HG03097 (cell line): ENCODE data around the gene NCOA4.
"Not testable (repeated sequence)": the region's sequence is repeated elsewhere in the genome, so short reads cannot be mapped to it uniquely, and the experiment has no call there.

ENCODE experiments used
- ATAC-seq: cut with Tn5 transposase; IDR thresholded peaks from one replicate; pipeline ENCODE4 v1.9.1; 2021; ENCODE audit not compliant: unreplicated experiment, low FRiP score

The NCOA4 gene

DNA sequence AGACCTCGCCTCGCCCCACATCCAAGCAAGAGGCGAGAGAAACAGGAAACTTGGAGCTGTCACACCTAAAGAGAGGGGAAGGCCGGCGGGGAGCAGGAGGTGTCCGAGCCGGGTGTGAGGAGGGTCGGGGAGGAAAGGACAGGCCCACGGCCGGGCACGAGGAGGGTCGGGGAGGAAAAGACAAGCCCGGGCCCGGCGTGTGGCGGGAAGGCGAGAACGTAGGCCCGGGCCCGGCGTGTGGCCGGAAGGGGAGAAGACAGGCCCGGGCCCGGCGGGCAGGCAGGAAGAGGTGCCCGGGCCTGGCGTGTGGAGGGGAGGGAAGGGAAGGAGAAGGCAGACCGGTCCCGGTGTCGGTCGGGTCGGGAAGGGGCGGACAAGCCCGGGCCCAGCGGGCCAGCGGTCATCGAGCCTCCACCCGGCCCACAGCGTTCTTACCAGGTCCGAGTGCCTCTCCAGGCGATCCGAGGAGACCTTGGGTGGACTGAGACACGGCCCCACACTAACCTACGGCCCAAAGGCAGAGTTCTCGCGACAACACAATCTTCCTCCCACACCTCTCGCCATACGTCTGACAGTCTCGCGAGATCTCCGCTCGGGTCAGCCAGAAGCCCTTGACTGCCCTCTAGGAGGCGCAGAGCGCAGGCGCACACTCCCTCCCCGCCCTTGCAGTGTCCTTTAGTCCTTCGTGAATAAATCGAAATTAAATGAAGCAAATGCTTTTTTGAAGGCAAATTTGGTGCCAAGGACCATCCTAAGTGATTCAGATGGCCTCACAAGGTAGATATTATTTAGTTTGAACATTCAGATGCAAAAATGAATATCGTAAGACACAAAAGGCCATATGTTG is at the start of gene NCOA4:
TSS of gene NCOA4 (minus strand) at position 533 of the 847 bp plus-strand sequence. CDS start 13,943 bp downstream, outside the sequence.
- ATAC-seq: peak; percentile 90

GRCh38 chr10:46079831-46080585 is 49.6 kb upstream of the NCOA4 start:
- no peak for ATAC-seq

GRCh38 chr10:46077731-46078413 is 47.4 kb upstream of the NCOA4 start:
- no peak for ATAC-seq

DNA sequence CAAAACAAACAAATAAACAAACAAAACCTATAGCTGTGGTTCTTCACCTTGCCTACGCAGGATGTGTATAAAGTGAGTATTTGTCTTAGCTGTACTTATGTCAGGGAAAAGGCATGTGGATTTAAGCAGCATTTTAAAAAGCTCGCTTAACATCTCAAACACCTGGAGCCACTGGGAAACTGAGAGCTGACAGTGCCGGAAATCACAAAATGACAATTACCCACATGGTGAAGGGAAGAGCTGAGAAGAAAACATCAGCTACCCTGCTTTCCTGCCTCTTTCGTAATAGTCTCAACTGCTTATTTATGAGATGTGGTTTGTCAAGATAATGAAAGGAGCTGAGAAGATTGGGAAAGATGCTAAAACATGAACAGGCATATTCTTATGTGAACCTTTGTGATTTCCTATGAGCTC is 46.7 kb upstream of the NCOA4 start:
- no peak for ATAC-seq

DNA sequence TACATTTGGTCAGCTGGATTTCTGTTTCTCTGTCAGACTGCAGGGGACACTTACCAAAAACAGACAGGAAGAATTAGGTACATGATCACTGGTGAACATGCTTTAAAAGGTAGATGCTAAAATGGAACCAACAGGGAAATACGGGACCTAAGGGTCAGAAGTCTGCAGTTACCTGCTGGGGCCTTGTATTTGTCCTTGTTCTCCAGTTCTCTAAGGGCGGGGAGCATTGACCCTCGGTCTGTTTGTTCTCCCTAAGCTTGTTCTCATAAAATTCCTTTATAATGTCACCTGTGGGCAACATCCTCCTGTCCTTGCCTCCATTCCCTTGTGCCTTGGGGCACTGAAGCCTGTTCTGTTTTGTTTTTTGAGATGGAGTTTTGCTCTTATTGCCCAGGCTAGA is 45.4 kb upstream of the NCOA4 start:
- ATAC-seq: no peak

- no peak for ATAC-seq
These were observed 43.9 kb upstream of the NCOA4 start for GRCh38 chr10:46074196-46074946.

DNA sequence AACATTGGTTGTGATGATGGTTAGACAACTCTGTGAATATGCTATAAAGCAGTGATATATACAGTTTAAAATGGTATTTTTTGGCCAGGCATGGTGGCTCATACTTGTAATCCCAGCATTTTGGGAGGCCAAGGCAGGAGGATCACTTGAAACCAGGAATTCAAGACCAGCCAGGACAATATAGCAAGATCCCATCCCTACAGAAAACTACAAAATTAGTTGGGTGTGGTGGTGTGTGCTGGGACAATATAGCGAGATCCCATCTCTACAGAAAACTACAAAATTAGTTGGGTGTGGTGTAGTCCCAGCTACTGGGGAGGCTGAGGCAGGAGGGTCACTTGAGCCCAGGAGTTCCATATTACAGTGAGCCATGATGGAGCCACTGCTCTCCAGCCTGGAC is 43.1 kb upstream of the NCOA4 start:
- no peak for ATAC-seq

DNA sequence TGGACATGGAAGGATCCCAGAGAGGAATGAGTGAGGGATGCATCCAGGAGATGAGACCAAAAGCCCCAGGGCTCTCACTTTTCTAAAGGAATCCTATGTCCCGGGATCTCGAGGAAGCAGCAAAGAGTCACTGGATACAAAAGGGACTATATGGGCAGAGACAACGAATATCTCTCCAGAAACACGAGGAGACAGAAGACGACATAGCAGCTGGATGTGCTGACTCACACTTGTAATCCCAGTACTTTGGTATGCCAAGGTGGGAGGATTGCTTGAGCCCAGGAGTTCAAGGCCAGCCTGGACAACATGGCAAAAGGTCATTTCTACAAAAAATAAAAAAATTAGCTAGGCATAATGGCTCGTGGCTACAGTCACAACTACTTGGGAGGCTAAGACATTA is 40.3 kb upstream of the NCOA4 start:
- ATAC-seq: no peak

- no peak for ATAC-seq
These were observed 39.5 kb upstream of the NCOA4 start for GRCh38 chr10:46069771-46070463.

DNA sequence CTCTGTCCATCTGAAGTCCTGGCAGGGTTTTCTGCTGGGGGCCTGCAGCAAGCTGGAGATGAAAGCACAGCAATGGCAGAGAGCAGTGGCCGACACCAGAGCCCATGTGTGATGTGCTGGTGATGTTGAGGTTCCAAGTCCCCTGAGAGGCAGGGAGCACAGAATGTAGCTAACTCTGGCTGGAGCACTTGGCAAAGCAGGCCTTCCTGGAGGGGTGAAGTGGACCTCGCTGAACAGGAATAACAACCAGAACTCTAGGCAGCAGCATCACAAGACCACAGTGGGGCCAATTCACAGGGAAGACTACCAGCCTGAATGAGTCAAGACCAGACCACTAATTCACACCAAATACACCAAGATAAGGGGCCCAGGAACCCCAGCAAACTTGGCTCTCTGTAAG is 38.5 kb upstream of the NCOA4 start:
- ATAC-seq: no peak

DNA sequence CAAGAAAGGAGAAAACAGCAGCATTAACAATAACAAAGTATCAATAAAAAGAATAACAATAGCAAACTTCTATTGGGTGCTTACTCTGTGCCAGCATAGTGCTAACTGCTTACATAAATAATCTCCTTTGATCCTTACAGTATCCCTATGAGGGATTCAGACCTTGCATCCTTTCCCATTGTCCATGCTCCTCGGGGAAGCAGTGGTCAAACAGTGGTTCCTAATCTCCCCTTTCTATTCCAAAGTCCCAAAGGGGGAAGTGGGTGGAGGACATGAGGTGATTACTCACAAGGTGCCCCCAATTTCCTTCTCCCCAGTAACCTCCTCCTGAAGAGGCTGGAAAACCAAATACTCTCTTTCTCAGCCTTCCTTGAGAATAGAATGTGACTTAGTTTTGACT is 37.7 kb upstream of the NCOA4 start:
- no peak for ATAC-seq

GRCh38 chr10:46064269-46064817 is 33.9 kb upstream of the NCOA4 start:
- no peak for ATAC-seq

DNA sequence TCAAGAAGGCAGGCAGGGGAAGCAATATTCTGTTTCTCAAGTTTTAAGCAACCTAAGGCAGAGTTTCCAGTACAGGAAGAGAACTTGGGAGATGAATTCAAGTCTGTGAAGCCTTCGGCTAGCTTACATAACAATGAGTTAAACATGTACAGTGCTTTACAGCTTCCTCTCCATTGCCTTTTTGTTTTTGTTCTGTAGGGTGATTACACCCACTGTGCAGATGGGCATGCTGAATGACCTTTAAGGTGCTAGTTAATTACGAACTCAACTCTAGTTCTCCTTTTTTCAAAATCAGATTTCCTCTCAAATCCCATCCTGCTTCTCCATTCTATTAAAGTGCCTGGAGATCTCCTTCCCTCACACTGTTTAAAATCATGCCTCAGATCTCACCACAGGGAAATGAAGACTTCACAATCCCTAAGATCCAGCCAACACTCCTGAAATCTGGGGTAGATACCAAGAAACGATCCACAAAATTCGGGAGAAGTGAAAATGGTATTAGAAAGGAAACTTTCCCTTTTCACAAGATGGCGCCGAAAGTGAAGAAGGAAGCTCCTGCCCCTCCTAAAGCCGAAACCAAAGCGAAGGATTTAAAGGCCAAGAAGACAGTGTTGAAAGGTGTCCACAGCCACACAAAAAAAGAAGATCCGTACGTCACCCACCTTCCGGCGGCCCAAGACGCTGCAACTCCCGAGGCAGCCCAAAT is 32.5 kb upstream of the NCOA4 start:
- ATAC-seq: no peak

GRCh38 chr10:46060706-46061105 is 30.3 kb upstream of the NCOA4 start:
- ATAC-seq: no peak

- not testable (repeated sequence) for ATAC-seq
These were observed 27.5 kb upstream of the NCOA4 start for GRCh38 chr10:46057927-46058326.

DNA sequence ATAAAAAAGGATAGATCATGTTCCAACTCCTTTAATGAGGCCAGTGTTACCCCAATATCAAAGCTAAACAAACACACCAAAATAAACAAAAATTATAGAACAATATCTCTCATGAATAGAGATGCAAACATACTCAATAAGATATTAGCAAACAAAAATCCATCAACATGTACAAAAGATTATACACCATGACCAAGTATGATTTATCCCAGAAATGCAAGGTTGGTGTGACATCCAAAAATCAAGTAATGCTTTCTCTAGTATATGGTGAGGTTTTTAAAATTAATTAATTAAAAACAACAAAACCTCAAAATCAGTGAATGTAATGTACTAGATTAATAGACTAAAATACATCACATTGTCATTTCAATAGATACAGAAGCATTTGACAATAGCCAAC is 26.6 kb upstream of the NCOA4 start:
- no peak for ATAC-seq

GRCh38 chr10:46055771-46056170 is 25.3 kb upstream of the NCOA4 start:
- no peak for ATAC-seq

GRCh38 chr10:46053534-46054434 is 23.4 kb upstream of the NCOA4 start:
- ATAC-seq: no peak
